Progenitor cell of endocrine pancreas (in vitro differentiated cells): ENCODE data around the gene KANK3. TPM values are rescaled to one million over a fixed set of nuclear protein-coding genes. Genes with fewer than 3 reads are reported as not detected.

Experiments
- DNase-seq: peaks from one replicate; pipeline ENCODE4 v3.0.0; 2021; ENCODE audit warnings: low spot score; ENCODE audit not compliant: unreplicated experiment
- H3K27ac Mint-ChIP-seq: 2 replicates; pipeline ENCODE4 v1.8.0; 2021; ENCODE audit warnings: mild to moderate bottlenecking, moderate library complexity, mixed read lengths
- H3K27me3 Mint-ChIP-seq: 2 replicates; pipeline ENCODE4 v1.8.0; 2021; ENCODE audit warnings: mixed read lengths
- H3K36me3 Mint-ChIP-seq: 2 replicates; pipeline ENCODE4 v1.8.0; 2022; ENCODE audit warnings: mixed read lengths; ENCODE audit not compliant: insufficient read depth
- H3K4me1 Mint-ChIP-seq: 2 replicates; pipeline ENCODE4 v1.8.0; 2021; ENCODE audit warnings: low read depth, mixed read lengths
- H3K4me3 Mint-ChIP-seq: 2 replicates; pipeline ENCODE4 v1.8.0; 2021; ENCODE audit warnings: low read depth, mild to moderate bottlenecking, moderate library complexity, mixed read lengths
- H3K9me3 Mint-ChIP-seq: 2 replicates; pipeline ENCODE4 v1.8.0; 2021; ENCODE audit warnings: low read depth, mixed read lengths
- CTCF ChIP-seq: fragments of 200-600 bp; sonication (generic); IDR thresholded peaks from one replicate; pipeline ENCODE4 v1.5.0; 2021; ENCODE audit warnings: antibody characterized with exemption, mild to moderate bottlenecking; ENCODE audit not compliant: unreplicated experiment
- long read RNA-seq: library from polyadenylated mRNA; unstranded; transcript quantifications from one replicate; pipeline ENCODE4 v2.0.0, GENCODE V29; 2020
- total RNA-seq: library from RNA; stranded (reverse); gene quantifications from 2 replicates; pipeline ENCODE4 v1.2.1, GENCODE V29; 2021

KANK3 gene
- total RNA-seq = 0.36 and 0.91 TPM in 2 replicates
- long read RNA-seq, partial matches to known transcripts = 0 of 1 reads
- long read RNA-seq, other reads (novel, unspliced or antisense) = 1 of 1 reads

- Mint-ChIP-seq H3K9me3 (no peaks in the 10 kb centered on the region), H3K36me3 (no peaks in the 10 kb centered on the region), H3K27me3 (peaks cover 49% of the 10 kb centered on the region), H3K27ac (no peak within 1 kb of the TSS), H3K4me1 (no peaks in the 10 kb centered on the region), H3K4me3 (peak within 1 kb of the TSS; percentile 58)
- DNase-seq = peak; percentile 92
- no peak for TF ChIP-seq CTCF
Measured at GRCh38 chr19:8342684-8343482, at the start of gene KANK3. TSS of gene KANK3 (minus strand) at chr19:8343262. CDS start at chr19:8337828, 5,434 bp downstream.

GRCh38 chr19:8392017-8392591 is 49.0 kb upstream of the KANK3 start:
- H3K4me1 Mint-ChIP-seq = peaks cover 30% of the 10 kb centered on the region
- H3K36me3 Mint-ChIP-seq = peaks cover 6% of the 10 kb centered on the region
- no peaks in the 10 kb centered on the region for H3K27me3 Mint-ChIP-seq
- H3K27ac Mint-ChIP-seq = peak overlapping the region; percentile 95
- H3K4me3 Mint-ChIP-seq = peak overlapping the region; percentile 24
- TF ChIP-seq CTCF = no peak
- DNase-seq = no peak
- H3K9me3 Mint-ChIP-seq = peaks cover 4% of the 10 kb centered on the region

- no peak for TF ChIP-seq CTCF
- DNase-seq = no peak
- peaks cover 6% of the 10 kb centered on the region for H3K36me3 Mint-ChIP-seq
- peaks cover 27% of the 10 kb centered on the region for H3K4me1 Mint-ChIP-seq
- H3K4me3 Mint-ChIP-seq = peak overlapping the region; percentile 69
- peaks cover 4% of the 10 kb centered on the region for H3K9me3 Mint-ChIP-seq
- no peaks in the 10 kb centered on the region for H3K27me3 Mint-ChIP-seq
- peak overlapping the region; percentile 95 for H3K27ac Mint-ChIP-seq
Measured at GRCh38 chr19:8391198-8392016, 48.3 kb upstream of the KANK3 start.

- DNase-seq = peak; percentile 96
- Mint-ChIP-seq H3K36me3 (peaks cover 6% of the 10 kb centered on the region), H3K4me1 (peaks cover 31% of the 10 kb centered on the region), H3K27me3 (no peaks in the 10 kb centered on the region), H3K4me3 (peak overlapping the region; percentile 69), H3K27ac (peak overlapping the region; percentile 78), H3K9me3 (peaks cover 4% of the 10 kb centered on the region)
- TF ChIP-seq CTCF = no peak
Measured at GRCh38 chr19:8390617-8390981, 47.5 kb upstream of the KANK3 start.
